ENCODE measurements around the gene AMOTL2. TPM values are rescaled to one million over a fixed set of nuclear protein-coding genes. Genes with fewer than 3 reads are reported as not detected.

Gene AMOTL2
- polyA plus RNA-seq, 4 donors = 6.7 to 44.3 (median 10.3) TPM

DNA sequence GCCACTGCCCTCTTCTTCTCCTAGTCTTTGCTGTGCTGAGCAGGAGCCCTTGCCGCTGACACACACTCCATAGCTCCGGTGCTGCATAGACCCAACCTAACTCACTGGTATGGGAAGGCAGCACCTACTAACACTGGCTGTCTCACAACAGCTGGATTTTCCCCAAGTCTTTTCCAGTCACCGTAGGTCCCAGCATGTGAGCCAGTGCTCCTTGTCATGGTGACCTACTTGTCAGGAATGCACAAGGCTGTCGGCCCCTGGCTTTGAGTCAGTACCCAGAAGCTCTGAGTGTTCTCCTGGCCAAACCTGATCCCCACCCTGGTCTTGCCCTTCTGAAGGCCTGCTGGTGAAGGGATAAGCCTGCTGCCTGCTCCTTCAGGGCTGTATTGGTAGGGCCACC, 25.7 kb downstream of the AMOTL2 start:
- no peaks in the 10 kb centered on the region for H3K27me3 ChIP-seq (ENCODE audit: control insufficient read depth in 3 of 3, insufficient read depth in 3 of 3, low read length in 3 of 3)
- peaks cover 0 to 7% of the 10 kb centered on the region in 2 donors for H3K9me3 ChIP-seq (ENCODE audit: control insufficient read depth in 2 of 2, insufficient read depth in 1 of 2, low read depth in 1 of 2, low read length in 1 of 2)
- H3K4me1 ChIP-seq (ENCODE audit: control insufficient read depth in 3 of 3, insufficient read depth in 2 of 3, low read depth in 1 of 3, low read length in 2 of 3) = peaks cover 2 to 61% (median 12%) of the 10 kb centered on the region in 3 donors
- H3K4me3 ChIP-seq (ENCODE audit: low read depth in 1 of 3, low read length in 3 of 3) = no peak overlapping the region
- DNase-seq = no peak
- H3K36me3 ChIP-seq (ENCODE audit: control insufficient read depth in 3 of 3, insufficient read depth in 2 of 3, low read depth in 1 of 3, low read length in 3 of 3) = peaks cover 0 to 19% (median 0%) of the 10 kb centered on the region in 3 donors
- H3K27ac ChIP-seq (ENCODE audit: low read depth in 1 of 3, low read length in 2 of 3) = peak overlapping the region in 1 of 3 donors; percentile 66
- 58 to 78% (median 65%) methylated on average over 4 of the region's 4 CpGs for WGBS, 3 donors
- no peak for FAIRE-seq

GRCh38 chr3:134347551-134347950, 26.7 kb downstream of the AMOTL2 start:
- FAIRE-seq (no peak), DNase-seq (peak; percentile 88)
- Histone ChIP-seq H3K9me3 (ENCODE audit: control insufficient read depth in 2 of 2, insufficient read depth in 1 of 2, low read depth in 1 of 2, low read length in 1 of 2) (peaks cover 0 to 7% of the 10 kb centered on the region in 2 donors), H3K27ac (ENCODE audit: low read depth in 1 of 3, low read length in 2 of 3) (peak overlapping the region; percentile 1 to 66 (median 7)), H3K4me1 (ENCODE audit: control insufficient read depth in 3 of 3, insufficient read depth in 2 of 3, low read depth in 1 of 3, low read length in 2 of 3) (peaks cover 2 to 52% (median 8%) of the 10 kb centered on the region in 3 donors), H3K4me3 (ENCODE audit: low read depth in 1 of 3, low read length in 3 of 3) (no peak overlapping the region), H3K27me3 (ENCODE audit: control insufficient read depth in 3 of 3, insufficient read depth in 3 of 3, low read length in 3 of 3) (no peaks in the 10 kb centered on the region), H3K36me3 (ENCODE audit: control insufficient read depth in 3 of 3, insufficient read depth in 2 of 3, low read depth in 1 of 3, low read length in 3 of 3) (peaks cover 0 to 13% (median 0%) of the 10 kb centered on the region in 3 donors)
- WGBS, 3 donors = 18 to 65% (median 34%) methylated on average over 3 of the region's 3 CpGs

DNA sequence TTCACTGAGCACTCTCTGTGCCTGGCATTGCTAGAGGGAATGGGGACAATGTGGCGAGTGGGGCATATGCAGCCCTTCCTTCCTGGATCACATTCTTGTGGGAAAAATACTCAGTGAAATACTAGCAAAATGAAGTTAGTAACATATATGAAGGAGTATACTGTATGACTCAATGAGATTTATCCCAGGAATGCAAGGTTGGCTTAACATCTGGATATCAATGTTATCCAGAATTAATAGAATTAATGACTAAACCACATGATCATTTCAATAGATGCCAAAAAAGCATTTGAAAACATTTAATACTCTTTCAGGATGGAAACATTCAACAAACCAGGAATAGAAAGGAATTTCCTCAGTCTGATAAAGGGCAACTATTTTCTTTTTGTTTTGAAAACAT, 27.5 kb downstream of the AMOTL2 start:
- Histone ChIP-seq H3K4me1 (ENCODE audit: control insufficient read depth in 3 of 3, insufficient read depth in 2 of 3, low read depth in 1 of 3, low read length in 2 of 3) (peaks cover 0 to 44% (median 4%) of the 10 kb centered on the region in 3 donors), H3K27ac (ENCODE audit: low read depth in 1 of 3, low read length in 2 of 3) (no peak overlapping the region), H3K9me3 (ENCODE audit: control insufficient read depth in 2 of 2, insufficient read depth in 1 of 2, low read depth in 1 of 2, low read length in 1 of 2) (peaks cover 0 to 7% of the 10 kb centered on the region in 2 donors), H3K27me3 (ENCODE audit: control insufficient read depth in 3 of 3, insufficient read depth in 3 of 3, low read length in 3 of 3) (no peaks in the 10 kb centered on the region), H3K4me3 (ENCODE audit: low read depth in 1 of 3, low read length in 3 of 3) (no peak overlapping the region), H3K36me3 (ENCODE audit: control insufficient read depth in 3 of 3, insufficient read depth in 2 of 3, low read depth in 1 of 3, low read length in 3 of 3) (peaks cover 0 to 9% (median 0%) of the 10 kb centered on the region in 3 donors)
- no peak for FAIRE-seq
- DNase-seq = no peak
- 7 to 59% (median 39%) methylated on average over 1 of the region's 1 CpG for WGBS, 3 donors

DNA sequence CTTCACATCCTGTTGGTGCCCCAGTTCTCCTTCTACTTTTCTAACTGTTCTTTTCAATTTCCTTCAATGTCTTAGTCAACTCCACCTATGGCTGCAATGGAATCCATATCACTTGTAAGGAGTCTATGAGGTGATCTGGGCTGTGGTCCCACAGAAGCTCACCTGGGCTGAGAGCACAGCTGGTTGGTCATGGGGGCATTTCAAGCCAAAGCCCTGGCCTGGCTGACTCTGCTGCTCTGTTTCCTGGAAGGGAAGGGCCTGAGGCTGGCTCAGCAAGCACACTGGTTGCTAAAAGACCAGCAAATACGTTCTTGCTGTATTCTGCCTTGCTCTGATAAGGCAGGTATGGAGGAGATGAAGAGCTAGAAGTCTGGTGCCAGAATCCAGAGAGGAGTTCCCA, 29.0 kb downstream of the AMOTL2 start:
- DNase-seq (no peak), FAIRE-seq (no peak)
- no peak overlapping the region for H3K4me3 ChIP-seq (ENCODE audit: low read depth in 1 of 3, low read length in 3 of 3)
- H3K9me3 ChIP-seq (ENCODE audit: control insufficient read depth in 2 of 2, insufficient read depth in 1 of 2, low read depth in 1 of 2, low read length in 1 of 2) = peaks cover 0 to 7% of the 10 kb centered on the region in 2 donors
- no peak overlapping the region for H3K27ac ChIP-seq (ENCODE audit: low read depth in 1 of 3, low read length in 2 of 3)
- peaks cover 0 to 44% (median 2%) of the 10 kb centered on the region in 3 donors for H3K4me1 ChIP-seq (ENCODE audit: control insufficient read depth in 3 of 3, insufficient read depth in 2 of 3, low read depth in 1 of 3, low read length in 2 of 3)
- H3K27me3 ChIP-seq (ENCODE audit: control insufficient read depth in 3 of 3, insufficient read depth in 3 of 3, low read length in 3 of 3) = no peaks in the 10 kb centered on the region
- 53 to 58% (median 58%) methylated on average over 1 of the region's 1 CpG for WGBS, 3 donors
- peaks cover 0 to 3% (median 0%) of the 10 kb centered on the region in 3 donors for H3K36me3 ChIP-seq (ENCODE audit: control insufficient read depth in 3 of 3, insufficient read depth in 2 of 3, low read depth in 1 of 3, low read length in 3 of 3)

DNA sequence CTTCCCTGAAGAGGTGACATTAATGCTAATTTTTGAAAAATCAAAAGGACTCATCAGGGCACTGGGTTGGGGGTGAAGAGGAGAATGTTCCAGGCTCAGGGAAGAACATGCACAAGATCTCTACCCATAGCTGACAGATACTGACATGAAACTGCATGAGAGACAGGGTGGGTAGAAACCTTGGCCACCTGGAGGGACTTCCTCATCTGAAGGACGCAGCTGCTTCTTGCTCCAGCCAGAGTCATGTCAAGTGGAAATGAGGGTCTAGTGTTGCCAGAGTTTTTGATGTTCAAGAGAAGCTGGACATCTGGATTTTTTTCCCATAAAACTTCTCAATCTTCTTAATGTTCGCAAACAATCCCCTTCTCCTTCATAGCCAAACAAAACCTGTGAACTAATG, 29.7 kb downstream of the AMOTL2 start:
- Histone ChIP-seq H3K9me3 (ENCODE audit: control insufficient read depth in 2 of 2, insufficient read depth in 1 of 2, low read depth in 1 of 2, low read length in 1 of 2) (peaks cover 0 to 7% of the 10 kb centered on the region in 2 donors), H3K4me3 (ENCODE audit: low read depth in 1 of 3, low read length in 3 of 3) (no peak overlapping the region), H3K27ac (ENCODE audit: low read depth in 1 of 3, low read length in 2 of 3) (no peak overlapping the region), H3K4me1 (ENCODE audit: control insufficient read depth in 3 of 3, insufficient read depth in 2 of 3, low read depth in 1 of 3, low read length in 2 of 3) (peaks cover 0 to 44% (median 2%) of the 10 kb centered on the region in 3 donors), H3K36me3 (ENCODE audit: control insufficient read depth in 3 of 3, insufficient read depth in 2 of 3, low read depth in 1 of 3, low read length in 3 of 3) (peaks cover 0 to 3% (median 0%) of the 10 kb centered on the region in 3 donors), H3K27me3 (ENCODE audit: control insufficient read depth in 3 of 3, insufficient read depth in 3 of 3, low read length in 3 of 3) (no peaks in the 10 kb centered on the region)
- 75 to 89% (median 77%) methylated on average over 2 of the region's 2 CpGs for WGBS, 3 donors
- FAIRE-seq (no peak), DNase-seq (no peak)

- H3K9me3 ChIP-seq (ENCODE audit: control insufficient read depth in 2 of 2, insufficient read depth in 1 of 2, low read depth in 1 of 2, low read length in 1 of 2) = peaks cover 0 to 7% of the 10 kb centered on the region in 2 donors
- H3K36me3 ChIP-seq (ENCODE audit: control insufficient read depth in 3 of 3, insufficient read depth in 2 of 3, low read depth in 1 of 3, low read length in 3 of 3) = no peaks in the 10 kb centered on the region
- H3K27me3 ChIP-seq (ENCODE audit: control insufficient read depth in 3 of 3, insufficient read depth in 3 of 3, low read length in 3 of 3) = no peaks in the 10 kb centered on the region
- H3K4me1 ChIP-seq (ENCODE audit: control insufficient read depth in 3 of 3, insufficient read depth in 2 of 3, low read depth in 1 of 3, low read length in 2 of 3) = peaks cover 0 to 27% (median 0%) of the 10 kb centered on the region in 3 donors
- no peak overlapping the region for H3K4me3 ChIP-seq (ENCODE audit: low read depth in 1 of 3, low read length in 3 of 3)
- DNase-seq = no peak
- no peak for FAIRE-seq
- H3K27ac ChIP-seq (ENCODE audit: low read depth in 1 of 3, low read length in 2 of 3) = no peak overlapping the region
- 78 to 84% (median 81%) methylated on average over 9 of the region's 9 CpGs for WGBS, 3 donors
Measured at GRCh38 chr3:134342259-134342658, 32.0 kb downstream of the AMOTL2 start.

- no peaks in the 10 kb centered on the region for H3K27me3 ChIP-seq (ENCODE audit: control insufficient read depth in 3 of 3, insufficient read depth in 3 of 3, low read length in 3 of 3)
- DNase-seq = no peak
- no peak overlapping the region for H3K4me3 ChIP-seq (ENCODE audit: low read depth in 1 of 3, low read length in 3 of 3)
- H3K27ac ChIP-seq (ENCODE audit: low read depth in 1 of 3, low read length in 2 of 3) = peak overlapping the region in 1 of 3 donors; percentile 47
- H3K4me1 ChIP-seq (ENCODE audit: control insufficient read depth in 3 of 3, insufficient read depth in 2 of 3, low read depth in 1 of 3, low read length in 2 of 3) = peaks cover 0 to 27% (median 0%) of the 10 kb centered on the region in 3 donors
- H3K9me3 ChIP-seq (ENCODE audit: control insufficient read depth in 2 of 2, insufficient read depth in 1 of 2, low read depth in 1 of 2, low read length in 1 of 2) = peaks cover 0 to 3% of the 10 kb centered on the region in 2 donors
- no peaks in the 10 kb centered on the region for H3K36me3 ChIP-seq (ENCODE audit: control insufficient read depth in 3 of 3, insufficient read depth in 2 of 3, low read depth in 1 of 3, low read length in 3 of 3)
- FAIRE-seq = no peak
- WGBS, 3 donors = 82 to 88% (median 86%) methylated on average over 2 of the region's 2 CpGs
Measured at GRCh38 chr3:134341389-134341788, 32.9 kb downstream of the AMOTL2 start.

- DNase-seq (no peak), FAIRE-seq (no peak)
- Histone ChIP-seq H3K4me3 (ENCODE audit: low read depth in 1 of 3, low read length in 3 of 3) (no peak overlapping the region), H3K27me3 (ENCODE audit: control insufficient read depth in 3 of 3, insufficient read depth in 3 of 3, low read length in 3 of 3) (no peaks in the 10 kb centered on the region), H3K36me3 (ENCODE audit: control insufficient read depth in 3 of 3, insufficient read depth in 2 of 3, low read depth in 1 of 3, low read length in 3 of 3) (no peaks in the 10 kb centered on the region), H3K4me1 (ENCODE audit: control insufficient read depth in 3 of 3, insufficient read depth in 2 of 3, low read depth in 1 of 3, low read length in 2 of 3) (peaks cover 0 to 27% (median 0%) of the 10 kb centered on the region in 3 donors), H3K27ac (ENCODE audit: low read depth in 1 of 3, low read length in 2 of 3) (peak overlapping the region in 1 of 3 donors; percentile 47), H3K9me3 (ENCODE audit: control insufficient read depth in 2 of 2, insufficient read depth in 1 of 2, low read depth in 1 of 2, low read length in 1 of 2) (no peaks in the 10 kb centered on the region)
- 72 to 88% (median 86%) methylated on average over 1 of the region's 1 CpG for WGBS, 3 donors
Measured at GRCh38 chr3:134340982-134341365, 33.3 kb downstream of the AMOTL2 start.

All from small intestine (tissue), 7 donors.